HG03432 (cell line): ENCODE measurements around the gene SELENOO.

Experiments
- ATAC-seq: cut with Tn5 transposase; IDR thresholded peaks from one replicate; pipeline ENCODE4 v1.9.1; 2021; ENCODE audit warnings: mild to moderate bottlenecking, moderate library complexity; ENCODE audit not compliant: unreplicated experiment

SELENOO gene

DNA sequence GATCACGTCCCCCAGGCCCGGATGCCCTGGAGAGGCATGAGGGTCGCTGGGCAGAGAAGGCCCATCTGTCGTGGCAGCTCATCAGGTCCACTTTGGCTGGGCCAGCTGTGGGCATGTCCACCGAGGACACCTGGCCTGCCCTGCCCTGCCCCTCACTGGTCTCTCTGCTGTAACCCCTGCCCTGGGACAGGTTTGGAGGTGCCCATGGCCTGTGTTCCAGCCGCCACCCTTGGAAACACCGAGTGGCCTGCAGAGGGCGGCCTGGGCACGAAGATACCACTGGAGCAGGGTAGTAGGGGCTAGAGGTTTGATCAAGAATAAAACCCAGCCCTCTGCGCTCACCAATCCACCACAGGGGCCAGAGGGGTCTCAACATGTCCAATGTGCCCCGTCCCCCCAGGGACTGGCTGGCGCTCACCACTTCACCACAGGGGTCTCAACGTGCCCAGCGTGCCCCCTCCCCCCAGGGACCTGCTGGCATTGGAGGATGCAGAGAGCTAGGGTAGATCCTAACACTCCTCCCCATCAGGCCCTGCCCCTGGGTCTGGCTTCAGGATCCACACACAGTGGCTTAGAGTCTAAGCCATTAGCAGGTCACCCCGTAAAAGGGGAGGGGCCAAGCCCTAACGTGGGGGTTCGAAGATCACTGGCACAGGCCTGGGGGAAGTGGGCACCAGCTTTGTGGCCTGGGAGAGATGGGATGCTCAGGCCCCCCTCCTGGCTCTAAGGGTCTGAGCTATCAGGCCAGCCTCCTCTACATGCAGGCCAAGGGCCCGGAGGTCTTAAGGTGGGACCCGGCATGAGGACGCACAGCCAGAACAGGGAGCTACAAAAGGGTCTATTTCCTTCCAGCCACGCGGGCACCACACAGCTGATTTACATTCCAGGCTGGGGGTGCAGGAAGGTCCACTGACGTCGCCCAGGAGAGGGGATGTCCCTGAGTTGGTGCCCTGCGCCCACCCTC lies 51.6 kb downstream of the SELENOO start:
- no peak for ATAC-seq

DNA sequence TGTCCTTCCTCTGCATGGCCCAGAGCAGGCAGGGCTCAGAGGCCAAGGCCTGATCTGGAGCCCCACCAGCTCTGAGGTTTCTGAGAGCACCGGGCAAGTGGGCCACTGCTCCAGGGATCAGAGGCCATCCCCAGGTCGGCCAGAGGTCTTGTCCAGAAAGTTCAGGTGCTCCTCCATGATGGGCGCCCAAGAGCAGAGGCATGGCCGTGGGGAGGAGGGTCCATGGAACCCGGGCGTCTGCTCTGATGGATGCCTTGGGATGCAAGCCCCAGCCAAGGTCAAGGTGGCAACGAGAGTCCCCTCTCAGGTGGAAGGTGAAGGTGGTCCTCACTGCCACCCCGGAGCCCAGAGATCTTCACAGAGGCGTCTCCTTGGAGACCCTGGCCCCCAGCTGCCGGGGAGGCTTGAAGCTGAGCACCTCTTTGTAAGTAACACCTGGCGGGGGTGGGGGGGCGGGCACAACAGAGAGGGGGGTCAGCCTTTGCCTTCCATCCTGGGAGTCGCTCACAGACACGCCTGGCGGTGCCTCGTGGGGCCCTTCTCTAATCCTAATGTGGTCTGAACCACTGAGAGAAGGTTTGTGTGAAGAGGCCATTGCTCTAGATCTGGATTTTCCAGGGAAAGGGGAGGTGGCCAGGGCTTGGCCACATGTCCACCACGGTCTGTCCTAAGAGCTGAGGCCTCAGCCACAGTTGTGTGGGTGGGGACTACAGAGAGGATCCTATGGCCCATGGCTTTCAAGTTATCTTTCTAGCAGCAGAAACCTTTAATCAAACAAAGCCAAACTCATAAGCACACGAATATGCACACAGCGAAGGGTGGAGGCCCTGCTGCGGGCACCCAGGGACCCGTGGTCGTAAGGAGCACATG lies 52.5 kb downstream of the SELENOO start:
- no peak for ATAC-seq

DNA sequence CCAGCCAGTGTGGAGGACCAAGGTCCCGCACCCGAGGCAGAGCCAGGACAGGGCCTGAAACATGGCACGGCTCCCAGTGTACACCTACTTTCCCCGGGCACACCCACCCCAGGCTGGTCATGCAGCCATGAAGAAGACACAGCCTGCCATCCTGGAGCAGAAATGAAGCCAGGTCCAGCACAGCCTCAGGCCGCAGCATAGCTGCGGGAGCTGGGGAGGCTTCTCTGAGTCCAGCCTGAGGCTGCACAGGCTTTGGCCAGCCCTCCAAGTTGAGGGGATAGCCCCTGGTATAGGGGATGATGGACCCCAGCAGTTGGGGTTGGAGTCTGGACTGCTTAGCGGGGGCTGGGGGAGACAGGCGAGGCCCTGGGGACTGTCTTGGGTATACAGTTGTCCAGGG lies 53.1 kb downstream of the SELENOO start:
- ATAC-seq = no peak

DNA sequence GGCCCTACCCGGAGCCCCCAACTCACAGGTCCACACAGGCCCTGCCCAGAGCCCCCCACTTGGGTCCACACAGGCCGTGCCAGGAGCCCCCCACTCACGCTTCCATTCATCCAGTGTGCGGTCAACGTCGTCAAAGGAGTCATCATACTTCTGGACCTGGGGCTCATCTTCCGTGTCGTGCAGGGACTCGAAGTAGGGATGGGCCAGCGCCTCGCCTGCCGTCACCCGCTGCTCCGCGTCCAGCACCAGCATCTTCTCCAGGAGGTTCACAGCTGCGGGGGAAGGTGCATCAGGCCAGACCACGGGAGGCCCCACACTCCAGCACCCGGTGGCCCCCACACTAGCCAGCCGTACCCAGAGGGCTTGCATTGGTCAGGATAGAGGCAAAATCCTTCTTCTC lies 54.3 kb downstream of the SELENOO start:
- ATAC-seq = no peak

DNA sequence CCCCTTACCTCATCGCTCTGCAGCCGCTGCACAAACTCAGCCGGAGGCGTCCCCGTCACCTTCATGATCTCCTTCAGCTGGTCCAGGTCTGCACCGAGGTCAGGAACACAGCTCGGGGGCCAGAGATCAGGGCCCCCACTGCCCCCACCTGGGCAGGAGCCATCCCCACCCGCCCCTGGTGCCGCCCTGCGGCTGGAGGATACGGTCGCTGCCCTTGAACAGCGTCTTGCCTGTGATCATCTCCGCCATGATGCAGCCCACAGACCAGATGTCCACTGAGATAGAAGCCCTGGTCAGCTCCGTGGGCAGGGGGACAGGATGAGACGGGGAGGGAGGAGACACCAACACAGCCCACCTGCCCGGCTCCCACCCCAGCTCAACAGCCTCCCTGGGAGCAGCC lies 54.8 kb downstream of the SELENOO start:
- ATAC-seq = no peak

DNA sequence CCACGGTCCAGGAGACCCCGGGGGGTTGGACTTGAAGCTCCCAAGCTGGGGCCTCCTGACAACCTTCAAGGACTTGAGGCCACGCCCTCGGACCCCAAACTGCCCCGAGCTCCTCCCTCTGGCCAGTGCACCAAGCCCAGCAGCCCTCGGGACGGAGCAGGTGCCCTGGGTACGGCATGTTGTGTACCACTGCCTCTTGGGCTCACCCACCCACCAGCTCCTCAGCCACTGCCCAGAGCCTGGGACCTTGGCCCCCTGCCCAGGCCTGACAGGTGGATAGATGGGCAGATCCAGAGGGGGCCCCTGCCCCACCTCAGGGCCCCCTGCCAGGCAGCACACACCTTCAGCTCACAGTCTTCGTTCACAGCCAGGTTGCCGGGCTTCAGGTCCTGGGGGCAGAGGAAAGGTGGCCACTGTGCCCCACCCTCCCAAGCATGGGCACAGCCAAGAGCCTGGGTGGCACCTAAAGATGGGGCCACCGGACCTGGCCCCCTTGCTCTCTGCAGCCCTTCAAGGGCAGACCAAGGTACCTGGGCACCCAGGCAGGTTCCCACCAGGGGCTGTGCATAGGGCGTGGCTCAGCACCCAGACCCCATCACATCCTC lies 55.5 kb downstream of the SELENOO start:
- no peak for ATAC-seq

DNA sequence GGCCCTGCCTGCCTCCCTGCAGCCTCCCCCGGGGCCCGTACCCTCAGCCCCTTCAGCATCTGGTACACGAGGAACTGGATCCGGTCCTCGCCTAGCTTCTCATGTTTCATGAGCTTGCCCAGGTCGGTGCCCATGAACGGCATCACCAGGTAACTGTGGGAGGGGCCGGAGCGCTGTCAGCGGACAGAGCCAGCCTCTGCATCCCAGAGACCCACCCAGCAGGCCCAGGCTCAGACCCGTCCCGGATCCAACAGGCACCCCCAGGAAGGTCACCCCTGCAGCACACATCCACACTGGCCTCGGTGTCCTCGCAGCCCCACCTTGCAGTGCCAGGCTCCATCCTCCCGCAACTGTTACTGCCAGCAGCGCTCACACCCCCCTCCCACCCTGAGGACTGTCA lies 56.2 kb downstream of the SELENOO start:
- ATAC-seq = no peak

DNA sequence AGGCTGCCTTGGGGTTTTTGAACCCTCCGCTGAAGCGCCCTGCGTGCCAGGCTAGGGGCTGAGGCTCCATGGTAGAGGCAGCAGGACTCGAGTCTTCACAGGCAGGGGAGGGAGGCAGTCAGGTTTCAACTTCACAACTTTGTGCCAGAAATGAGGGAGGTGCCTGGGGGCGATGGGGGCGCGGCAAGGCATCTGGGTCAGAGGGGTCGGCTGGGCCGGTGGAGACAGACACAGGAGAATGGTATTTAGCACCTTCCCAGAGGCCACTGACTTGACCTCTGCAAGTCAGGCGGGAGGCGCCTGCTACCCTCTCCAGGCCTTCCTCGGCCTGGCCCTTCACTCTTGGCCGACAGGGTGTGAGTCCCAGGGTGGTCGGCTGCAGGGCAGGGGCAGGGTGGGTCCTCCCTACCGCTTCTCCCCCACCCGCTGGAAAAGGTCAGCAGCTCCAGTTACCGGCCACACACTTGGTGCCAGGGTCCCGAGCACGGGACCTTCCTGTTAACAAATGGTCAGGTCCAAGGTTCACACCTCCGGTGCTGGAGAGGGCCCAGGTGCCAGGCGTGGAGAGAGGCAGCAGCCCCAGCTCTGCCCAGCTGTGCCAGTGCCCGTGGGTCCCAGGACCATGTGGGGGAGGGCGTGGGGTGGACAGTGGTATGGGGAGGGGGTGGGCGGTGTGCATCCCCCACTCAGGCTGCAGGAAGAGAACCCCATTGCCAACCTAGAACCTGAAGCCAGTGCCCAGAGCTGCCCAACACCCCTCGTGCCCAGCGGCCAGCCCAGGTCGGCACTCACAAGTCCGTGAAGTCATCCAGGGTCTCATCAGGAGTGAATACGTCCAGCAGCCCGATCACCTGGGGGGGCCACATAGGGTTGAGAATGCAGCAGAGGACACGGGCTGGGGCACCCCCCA lies 56.9 kb downstream of the SELENOO start:
- no peak for ATAC-seq

DNA sequence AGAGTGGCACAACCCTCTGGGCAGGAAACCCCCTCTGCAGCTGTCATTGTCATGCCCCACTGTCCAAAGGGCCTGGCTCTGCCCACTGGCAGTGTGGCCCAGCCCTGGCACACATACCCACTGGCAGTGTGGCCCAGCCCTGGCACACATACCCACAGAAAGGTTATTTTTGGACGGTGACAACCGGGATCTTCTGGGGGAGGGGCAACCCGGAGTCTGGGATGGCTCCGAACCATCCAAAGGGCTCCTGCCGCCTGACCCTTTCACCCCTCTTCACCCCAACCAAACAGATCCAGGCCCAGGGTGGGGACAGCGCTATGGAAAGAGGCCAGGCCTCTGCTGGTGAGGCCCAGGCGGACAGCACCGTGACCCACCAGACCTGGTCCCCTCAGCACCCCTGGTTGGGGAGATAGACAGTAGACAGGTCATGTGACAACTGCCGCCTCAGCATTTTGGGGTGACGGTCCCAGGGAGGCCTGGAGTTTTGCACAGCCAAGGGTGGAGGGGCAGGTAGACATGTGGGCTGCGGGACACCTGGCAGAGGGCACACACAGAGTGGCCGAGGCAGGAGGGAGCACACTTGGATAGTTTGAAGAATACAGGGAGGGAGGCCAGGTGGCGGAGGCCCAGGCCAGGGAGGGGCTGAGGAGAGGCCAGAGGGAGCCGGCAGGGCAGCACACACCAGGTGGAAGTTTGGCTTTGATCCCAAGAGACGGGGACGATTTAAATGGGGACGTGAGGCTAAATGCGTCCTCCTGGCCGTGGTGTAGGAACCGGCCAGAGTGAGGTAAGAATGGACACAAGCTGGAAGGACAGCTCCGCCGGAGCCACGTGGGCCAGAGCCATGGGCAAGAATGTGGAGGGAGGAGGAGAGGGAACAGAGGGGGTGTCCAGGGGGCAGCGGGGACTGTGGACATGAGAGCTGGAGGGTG lies 57.8 kb downstream of the SELENOO start:
- ATAC-seq = no peak

DNA sequence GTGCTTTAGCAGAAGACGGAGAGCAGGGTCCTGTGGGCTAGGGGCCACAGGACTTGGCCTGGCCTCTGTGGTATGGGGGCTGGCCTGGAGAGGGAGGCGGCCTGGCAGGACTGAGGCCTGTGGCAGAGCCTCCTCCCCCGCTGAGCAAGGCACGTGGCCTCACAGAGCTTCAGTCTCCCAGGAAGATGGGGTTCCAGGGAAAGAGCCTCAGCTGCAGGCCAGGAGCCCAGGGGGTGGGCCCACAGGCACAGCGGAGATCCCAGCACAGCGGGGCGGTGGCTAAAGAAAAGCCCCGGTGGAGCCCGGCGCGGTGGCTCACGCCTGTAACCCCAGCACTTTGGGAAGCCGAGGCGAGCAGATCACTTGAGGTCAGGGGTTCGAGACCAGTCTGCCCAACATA lies 58.5 kb downstream of the SELENOO start:
- ATAC-seq = no peak

DNA sequence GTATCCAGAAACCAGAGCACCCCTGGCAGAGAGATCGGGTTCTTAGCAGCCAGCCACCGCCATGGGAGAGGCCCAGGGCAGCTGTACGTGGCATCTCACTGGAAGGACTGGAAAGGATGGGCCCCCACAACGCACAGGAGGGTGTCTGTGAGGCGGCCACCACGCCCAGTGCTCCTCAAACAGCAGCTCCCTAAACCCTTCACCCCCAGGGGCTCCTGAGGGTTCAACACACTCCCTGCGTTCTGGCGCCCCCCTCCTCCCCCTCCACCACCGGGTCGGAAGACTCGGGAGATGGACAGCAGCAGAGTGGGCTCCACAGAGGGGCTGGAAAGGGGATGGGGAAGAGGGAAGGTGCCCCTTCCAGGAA lies 59.6 kb downstream of the SELENOO start:
- ATAC-seq = no peak

DNA sequence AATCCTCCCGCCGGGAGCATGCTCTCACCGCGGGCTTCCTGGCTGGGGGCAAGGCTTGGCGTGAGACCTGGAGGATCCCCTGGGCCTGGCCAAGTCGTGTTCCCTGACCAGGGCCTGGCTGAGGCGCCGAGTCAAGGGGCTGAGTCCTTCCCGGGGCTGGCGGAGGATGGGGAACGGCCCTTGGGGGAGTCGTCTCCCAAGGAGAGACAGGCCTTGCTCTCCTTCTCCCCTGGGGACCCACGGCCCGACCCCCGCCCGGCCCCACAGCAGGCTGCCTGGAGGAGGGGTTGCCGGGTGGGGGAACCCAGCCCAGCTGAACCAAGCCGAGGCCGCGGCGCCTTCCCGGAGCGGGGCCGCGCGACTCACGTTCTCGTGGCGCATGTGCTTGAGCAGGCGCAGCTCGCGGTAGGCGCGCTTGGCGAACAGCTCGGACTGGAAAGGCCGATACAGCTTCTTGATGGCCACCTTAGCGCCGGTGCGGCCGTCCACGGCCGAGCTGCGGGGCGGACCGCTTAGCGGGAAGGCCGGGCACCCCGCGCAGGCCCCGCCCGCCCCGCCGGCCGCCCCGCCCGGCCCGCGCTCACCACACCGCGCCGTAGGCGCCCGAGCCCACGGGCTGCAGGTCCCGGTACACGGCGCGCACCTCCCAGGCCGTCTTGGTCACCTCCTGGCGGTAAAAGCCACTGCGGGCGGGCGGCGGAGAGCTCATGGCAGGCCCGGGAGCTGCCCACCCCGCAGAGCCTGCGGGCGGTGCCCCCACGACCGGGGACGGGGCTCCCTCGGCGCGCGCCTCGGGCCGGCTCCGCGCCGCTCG lies 60.2 kb downstream of the SELENOO start:
- no peak for ATAC-seq

DNA sequence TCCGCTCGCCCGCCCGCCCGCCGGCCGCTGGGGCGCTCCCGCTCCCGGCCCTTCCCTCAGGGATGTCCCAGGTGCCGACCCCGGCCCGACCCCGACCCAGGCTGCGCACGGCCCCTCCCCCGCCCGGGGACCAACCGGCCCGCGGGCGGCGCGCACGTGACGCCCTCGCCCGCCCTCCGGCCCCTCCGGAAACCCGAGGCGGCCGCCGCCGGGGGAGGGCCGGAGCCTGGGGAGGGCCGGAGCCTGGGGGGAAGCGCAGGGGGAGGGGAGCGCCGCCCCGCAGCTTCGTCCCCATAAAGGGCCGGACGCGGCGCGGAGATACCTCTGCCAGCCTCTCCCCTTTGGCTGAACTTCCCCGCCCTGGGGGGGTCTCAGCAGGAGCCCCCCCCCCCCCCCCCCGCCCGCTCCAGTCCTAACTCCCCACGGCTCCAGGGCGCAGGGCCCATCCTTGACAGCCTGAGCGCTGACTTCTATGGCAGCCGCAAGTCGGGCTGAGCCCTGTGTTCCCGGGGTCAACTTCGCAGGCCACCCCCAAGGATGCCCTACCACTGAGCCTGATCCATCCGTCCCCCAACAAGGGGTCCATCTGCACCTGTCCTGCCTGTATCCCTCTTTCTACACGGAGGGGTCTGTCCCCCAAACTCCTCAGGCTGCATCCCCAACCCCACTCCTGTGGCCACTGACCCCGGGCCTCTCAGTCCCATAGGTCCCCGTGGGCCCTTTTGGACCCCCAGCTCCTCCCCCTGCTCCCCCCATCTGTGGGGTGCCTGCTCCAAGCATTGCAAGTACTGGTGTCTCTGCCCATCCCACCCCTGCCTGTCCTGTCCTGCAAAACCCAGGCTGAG lies 61.0 kb downstream of the SELENOO start, which contains the start of gene MAPK12:
Gene MAPK12 (minus strand): TSS at position 69 of the 845 bp plus-strand sequence. CDS start 174 bp downstream, outside the sequence.
- ATAC-seq = no peak

DNA sequence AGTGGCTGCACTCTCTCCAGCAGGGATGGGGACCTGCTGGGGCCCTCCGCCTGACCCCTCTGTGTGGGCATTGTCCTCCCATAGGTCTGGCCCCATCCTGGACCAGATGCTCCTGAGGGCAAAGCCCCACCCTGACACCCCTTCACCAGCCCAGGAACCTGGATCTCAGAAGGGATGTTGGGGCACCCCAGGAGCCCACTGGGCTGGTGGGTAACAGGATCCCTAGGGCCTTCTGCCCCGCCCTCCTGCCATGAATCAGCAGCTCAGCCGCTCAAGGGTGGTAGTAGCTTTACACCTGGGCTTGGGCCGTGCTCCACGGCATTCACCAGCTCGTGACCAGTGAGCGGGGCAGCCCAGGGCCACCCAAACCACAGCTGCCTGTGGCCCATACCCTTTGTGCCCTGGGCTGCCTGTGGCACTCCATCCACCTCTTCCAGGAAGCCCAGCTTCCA lies 61.7 kb downstream of the SELENOO start:
- ATAC-seq = no peak

DNA sequence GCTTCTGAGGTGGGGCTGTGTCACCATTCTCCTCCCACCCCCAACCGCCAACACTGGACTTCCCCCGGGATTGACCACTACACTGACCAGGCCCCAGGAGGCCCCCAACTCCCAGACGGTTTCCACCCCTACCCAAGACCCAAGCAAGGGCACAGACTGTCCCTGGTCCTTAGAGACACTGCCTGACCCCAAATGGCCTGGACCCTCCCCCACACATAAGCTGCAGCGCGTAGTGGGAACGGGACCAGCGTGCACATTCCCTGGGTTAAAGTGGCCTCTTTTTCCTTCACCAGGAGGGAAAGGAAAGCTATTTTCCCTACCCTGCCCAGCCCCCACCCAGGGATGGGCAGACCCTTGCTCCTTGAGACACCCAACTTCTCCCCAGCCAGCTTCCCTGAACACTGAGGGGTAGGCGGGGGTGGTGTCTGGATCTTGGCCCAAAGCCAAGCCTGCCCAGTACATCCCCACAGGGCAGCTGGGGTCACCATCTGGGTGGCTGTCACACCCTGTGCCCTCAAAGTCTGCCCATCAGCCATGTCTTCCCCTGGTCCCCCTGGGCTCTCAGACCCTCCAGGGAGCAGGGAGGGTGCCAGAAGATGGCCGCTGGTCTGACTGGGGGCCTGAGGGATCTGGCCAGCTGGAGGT lies 62.3 kb downstream of the SELENOO start:
- no peak for ATAC-seq

DNA sequence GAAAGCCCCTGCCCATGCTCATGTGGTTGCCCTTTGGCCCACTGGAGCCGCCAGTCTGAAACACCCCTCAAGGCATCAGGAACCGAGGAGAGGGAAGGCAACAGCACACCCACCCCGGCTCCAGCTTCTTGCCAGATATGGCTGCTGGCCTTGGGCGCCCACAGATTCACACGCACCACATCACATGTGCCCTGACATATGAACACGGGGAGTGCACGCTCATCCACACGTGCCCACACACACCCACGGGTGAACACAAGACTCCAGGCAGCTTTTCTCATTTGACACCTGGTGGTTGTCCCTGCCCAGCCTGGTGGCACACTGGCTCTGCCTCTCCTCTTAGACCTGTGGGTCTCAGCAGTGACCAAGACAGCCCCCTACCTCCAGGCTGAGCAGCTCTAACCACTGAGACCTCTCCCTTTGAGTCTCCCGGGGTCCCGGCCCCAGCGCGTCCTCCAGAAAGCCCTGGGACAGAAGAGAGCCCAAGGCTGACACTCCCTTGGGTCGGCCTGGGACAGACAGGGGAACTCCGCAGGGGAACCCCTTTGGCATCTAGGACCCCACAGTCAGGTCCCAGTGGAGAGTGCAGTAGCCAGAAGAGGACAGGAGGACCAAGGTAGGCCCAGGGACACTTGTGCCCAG lies 63.4 kb downstream of the SELENOO start:
- no peak for ATAC-seq
